Sigmoid colon (tissue), 7 donors: ENCODE measurements around the gene ATP6V1C2. TPM values are rescaled to one million over a fixed set of nuclear protein-coding genes. Genes with fewer than 3 reads are reported as not detected.
A peak's percentile ranks its signal among the peaks of the same experiment; 100 is the strongest.

Experiments
- DNase-seq: peaks from one replicate; pipeline ENCODE4 v3.0.0-alpha.2; 2019
- H3K27ac ChIP-seq, 4 donors: fragments of 200-600 bp; sonication (generic); one replicate each; pipeline ENCODE4 v1.5.1; 2016 to 2019; ENCODE audit warnings: mild to moderate bottlenecking in 1 of 4
- H3K27me3 ChIP-seq, 3 donors: fragments of 200-600 bp; sonication (generic); one replicate each; pipeline ENCODE4 v1.5.1; 2019; ENCODE audit warnings: mild to moderate bottlenecking in 1 of 3
- H3K36me3 ChIP-seq, 4 donors: fragments of 200-600 bp; sonication (generic); one replicate each; pipeline ENCODE4 v1.5.1; 2016 to 2019
- H3K4me1 ChIP-seq, 4 donors: fragments of 200-600 bp; sonication (generic); one replicate each; pipeline ENCODE4 v1.5.1; 2017 to 2019
- H3K4me3 ChIP-seq, 4 donors: fragments of 200-600 bp; sonication (generic); one replicate each; pipeline ENCODE4 v1.5.1; 2017 to 2019; ENCODE audit warnings: mild to moderate bottlenecking in 2 of 4, moderate library complexity in 1 of 4
- H3K9me3 ChIP-seq, 4 donors: fragments of 200-600 bp in 3 of 4; sonication (generic) in 3 of 4; one replicate each; pipeline versions ENCODE4 v1.5.1 to v1.6.1; 2013 to 2019
- CTCF ChIP-seq, 4 experiments: fragments of 450-650 bp in 3 of 4; fragments of 200-600 bp in 1 of 4; IDR thresholded peaks; one replicate each; pipeline ENCODE4 v1.5.1; 2016 to 2019; ENCODE audit warnings: antibody characterized with exemption in 4 of 4, mild to moderate bottlenecking in 3 of 4, moderate library complexity in 2 of 4
- EP300 ChIP-seq, 4 donors: sonication (generic); formaldehyde crosslinking; IDR thresholded peaks; one replicate each; pipeline ENCODE4 v1.6.1; 2017; ENCODE audit warnings: antibody characterized with exemption in 4 of 4
- POLR2A ChIP-seq, 2 donors: fragments of 450-650 bp; IDR thresholded peaks; one replicate each; pipeline ENCODE4 v1.6.1; 2016; ENCODE audit warnings: antibody characterized with exemption in 2 of 2, mild to moderate bottlenecking in 2 of 2, moderate library complexity in 2 of 2
- POLR2AphosphoS5 ChIP-seq, 4 donors: sonication (generic); formaldehyde crosslinking; IDR thresholded peaks; one replicate each; pipeline ENCODE4 v1.6.1; 2017; ENCODE audit warnings: antibody characterized with exemption in 4 of 4
- WGBS, 2 donors: extraction: QIAGEN DNeasy Blood & Tissue Kit; methylation state at CpG; one replicate each; pipeline ENCODE4 v1.1.7; 2013; 5-methylcytosine and 5-hydroxymethylcytosine counted together
- intact Hi-C: fragments of 100-400 bp; cut with DNase I; formaldehyde crosslinking; loops from one replicate; pipeline ENCODE4 v1.15.1; 2023
- polyA plus RNA-seq, 3 donors: library from polyadenylated mRNA; stranded (reverse); fragments of 200-250 nt; gene quantifications; one replicate each; pipeline ENCODE4 v1.2.3, GENCODE V29; 2013
- small RNA-seq, 3 donors: library from RNA; depleted of rRNA; stranded (forward); fragments of <200 nt; gene quantifications; one replicate each; pipeline ENCODE3, GENCODE V24; 2016
- total RNA-seq, 4 donors: library from RNA; depleted of rRNA; stranded (reverse); fragments of >200 nt; gene quantifications; one replicate each; pipeline ENCODE4 v1.1.0, GENCODE V29; 2016
- donor health status: healthy with polysubstance abuse.
- donor health status: Bipolar disorder and iron deficiency.
- donor health status: healthy.

ATP6V1C2 gene
- total and polyA plus RNA-seq, 7 donors, result under 0.01 to 0.93 (median 0.39) TPM; not detected in 3

GRCh38 chr2:10831400-10831985, 110.1 kb downstream of the ATP6V1C2 start:
- H3K4me1 ChIP-seq, result peaks cover 0 to 31% (median 19%) of the 10 kb centered on the region in 4 donors
- H3K27ac ChIP-seq, result no peak overlapping the region
- TF ChIP-seq POLR2AphosphoS5 (IDR thresholded peaks at IDR 0.05) (no peak), EP300 (IDR thresholded peaks at IDR 0.05) (no peak), CTCF (IDR thresholded peaks at IDR 0.05) (no peak), POLR2A (IDR thresholded peaks at IDR 0.05) (no peak)
- WGBS, 2 donors, result 73 to 88% methylated on average over 16 of the region's 16 CpGs
- intact Hi-C loops, result loop anchor here (5.0 to 10.0 kb wide), 3 partner anchors 66 to 613 kb away; partner anchors contain the start of gene KCNF1
- H3K9me3 ChIP-seq, result no peaks in the 10 kb centered on the region
- no peaks in the 10 kb centered on the region for H3K36me3 ChIP-seq
- no peak overlapping the region for H3K4me3 ChIP-seq
- peaks cover 2 to 26% (median 6%) of the 10 kb centered on the region in 3 donors for H3K27me3 ChIP-seq
- no peak for DNase-seq

- Histone ChIP-seq H3K36me3 (no peaks in the 10 kb centered on the region), H3K27ac (no peak overlapping the region), H3K9me3 (no peaks in the 10 kb centered on the region), H3K4me1 (peaks cover 0 to 31% (median 19%) of the 10 kb centered on the region in 4 donors), H3K27me3 (peaks cover 2 to 25% (median 6%) of the 10 kb centered on the region in 3 donors), H3K4me3 (no peak overlapping the region)
- intact Hi-C loops, result loop anchor here (2.0 to 10.0 kb wide), 5 partner anchors 65 to 612 kb away; partner anchors contain the start of gene KCNF1
- WGBS, 2 donors, result 23% methylated on average over 30 of the region's 30 CpGs
- TF ChIP-seq POLR2A (IDR thresholded peaks at IDR 0.05) (no peak), CTCF (IDR thresholded peaks at IDR 0.05) (peak; percentile 74 to 94 (median 91))
- DNase-seq, result peak; percentile 88
Observed at GRCh38 chr2:10832203-10832936, 110.9 kb downstream of the ATP6V1C2 start.

- H3K9me3 ChIP-seq, result no peaks in the 10 kb centered on the region
- no peak overlapping the region for H3K4me3 ChIP-seq
- 88 to 91% methylated on average over 10 of the region's 10 CpGs for WGBS, 2 donors
- no peak for DNase-seq
- peaks cover 2 to 22% (median 6%) of the 10 kb centered on the region in 3 donors for H3K27me3 ChIP-seq
- H3K4me1 ChIP-seq, result peaks cover 0 to 31% (median 19%) of the 10 kb centered on the region in 4 donors
- TF ChIP-seq POLR2AphosphoS5 (IDR thresholded peaks at IDR 0.05), result no peak
- TF ChIP-seq EP300 (IDR thresholded peaks at IDR 0.05), result no peak
- no peak for TF ChIP-seq POLR2A (IDR thresholded peaks at IDR 0.05)
- no peak for TF ChIP-seq CTCF (IDR thresholded peaks at IDR 0.05)
- no peaks in the 10 kb centered on the region for H3K36me3 ChIP-seq
- intact Hi-C loops, result loop anchor here (2.0 to 10.0 kb wide), 5 partner anchors 64 to 612 kb away; partner anchors contain the start of gene KCNF1
- no peak overlapping the region for H3K27ac ChIP-seq
Observed at GRCh38 chr2:10833021-10833420, 111.6 kb downstream of the ATP6V1C2 start.

- TF ChIP-seq EP300 (IDR thresholded peaks at IDR 0.05) (no peak), CTCF (IDR thresholded peaks at IDR 0.05) (no peak), POLR2A (IDR thresholded peaks at IDR 0.05) (no peak), POLR2AphosphoS5 (IDR thresholded peaks at IDR 0.05) (no peak)
- DNase-seq, result no peak
- WGBS, 2 donors, result 75 to 88% methylated on average over 8 of the region's 8 CpGs
- Histone ChIP-seq H3K4me3 (no peak overlapping the region), H3K27me3 (peaks cover 2 to 22% (median 6%) of the 10 kb centered on the region in 3 donors), H3K36me3 (no peaks in the 10 kb centered on the region), H3K27ac (peak overlapping the region in 2 of 4 donors; percentile 23 to 51), H3K4me1 (peaks cover 0 to 31% (median 19%) of the 10 kb centered on the region in 4 donors), H3K9me3 (no peaks in the 10 kb centered on the region)
- intact Hi-C loops, result loop anchor here (5.0 to 10.0 kb wide), 3 partner anchors 63 to 611 kb away; partner anchors contain the start of gene KCNF1
Observed at GRCh38 chr2:10834068-10834655, 112.7 kb downstream of the ATP6V1C2 start.

Small RNAs within 50 kb of the gene (small RNA-seq; reads per million reads assigned to genes)
- gene RNU7-138P, result 0 reads per million in 3 donors
- 0 reads per million in 3 donors for gene RNU7-176P

Other genes with a start within 250 kb of the ATP6V1C2 start
- 10 to 100 TPM; 30.1 to 36.0 (median 34.4) TPM for gene NOL10, start 31.7 kb upstream of the ATP6V1C2 start, total RNA-seq
- 10 to 100 TPM; 10.6 to 14.6 (median 11.4) TPM for gene NOL10, start 31.7 kb upstream of the ATP6V1C2 start, polyA plus RNA-seq
- 10 to 100 TPM; 57.3 to 90.3 (median 81.0) TPM for gene PDIA6, start 91.2 kb downstream of the ATP6V1C2 start, total RNA-seq
- gene PDIA6, start 91.2 kb downstream of the ATP6V1C2 start, polyA plus RNA-seq, result 100 to 1,000 TPM in 1 of 3 donors, 10 to 100 TPM in 2; 31.8 to 211 (median 64.0) TPM
- gene KCNF1, start 190.3 kb downstream of the ATP6V1C2 start, total RNA-seq, result 1 to 10 TPM in 2 of 4 donors, under 1 TPM in 2; 0.16 to 1.4 (median 0.94) TPM
- 1 to 10 TPM in 1 of 3 donors, under 1 TPM in 1, not detected in 1; 0.34 to 1.2 TPM for gene KCNF1, start 190.3 kb downstream of the ATP6V1C2 start, polyA plus RNA-seq